ENCODE data around the gene C1QTNF8.

GRCh38 chr16:1048442-1049112, 47.5 kb downstream of the C1QTNF8 start:
- no peak for TF ChIP-seq POLR2A (IDR thresholded peaks at IDR 0.05)
- no peak for TF ChIP-seq CTCF (IDR thresholded peaks at IDR 0.05)
- no peak for TF ChIP-seq POLR2AphosphoS5 (IDR thresholded peaks at IDR 0.05)

All from prostate gland (tissue), 2 donors.